IMR-90 (cell line): ENCODE measurements around the gene WWP2. TPM values are rescaled to one million over a fixed set of nuclear protein-coding genes. Genes with fewer than 3 reads are reported as not detected.

ENCODE experiments used
- ATAC-seq: fragments of 200-7000 bp; cut with Tn5 transposase; 2 replicates; pipeline ENCODE4 v1.9.1; 2020; ENCODE audit warnings: low read depth, mild to moderate bottlenecking, moderate library complexity
- BruUV-seq: library from RNA; stranded (reverse); fragments of 400-500 nt; replicated peaks from 2 replicates; lab custom pipeline; 2021; lab: Mats Ljungman, UMichigan
- CTCF ChIA-PET: fragments of 300-600 bp; formaldehyde crosslinking; extraction: SDS; loops from one replicate; lab custom pipeline; 2021; ENCODE audit warnings: antibody characterized with exemption; lab: Yijun Ruan, JAX
- POLR2A ChIA-PET: fragments of 300-600 bp; sonication (Branson Sonifier 250); formaldehyde crosslinking; loops from one replicate; lab custom pipeline; 2022; ENCODE audit warnings: antibody characterized with exemption; ENCODE audit not compliant: unreplicated experiment; lab: Charles Lee
- DNase-seq: peaks from one replicate; pipeline ENCODE4 v3.0.0; 2013
- H2AFZ ChIP-seq: replicated peaks from 2 replicates; pipeline ENCODE3; 2013; ENCODE audit warnings: low read length, mild to moderate bottlenecking; ENCODE audit not compliant: poor library complexity
- H2AK5ac ChIP-seq: 2 replicates; pipeline ENCODE4 v1.6.1; 2013; ENCODE audit warnings: low read depth, low read length, inconsistent platforms
- H2AK9ac ChIP-seq: replicated peaks from 2 replicates; pipeline ENCODE3; 2013; ENCODE audit warnings: mild to moderate bottlenecking, low read depth, low read length, moderate library complexity; ENCODE audit not compliant: poor library complexity
- H2BK120ac ChIP-seq: 2 replicates; pipeline ENCODE4 v1.6.1; 2013; ENCODE audit warnings: low read depth, low read length, inconsistent platforms
- H2BK15ac ChIP-seq: 3 replicates; pipeline ENCODE4 v1.6.1; 2013; ENCODE audit warnings: low read depth, low read length, inconsistent platforms
- H2BK20ac ChIP-seq: 2 replicates; pipeline ENCODE4 v1.6.1; 2013; ENCODE audit warnings: low read depth, mild to moderate bottlenecking, inconsistent platforms, low read length, moderate library complexity
- H2BK5ac ChIP-seq: 2 replicates; pipeline ENCODE4 v1.6.1; 2013; ENCODE audit warnings: mild to moderate bottlenecking, low read depth, low read length, inconsistent platforms; ENCODE audit not compliant: poor library complexity, severe bottlenecking
- H3K14ac ChIP-seq: replicated peaks from 2 replicates; pipeline ENCODE4 v1.6.1; 2013; ENCODE audit warnings: low read depth, low read length, inconsistent platforms
- H3K18ac ChIP-seq: 2 replicates; pipeline ENCODE4 v1.6.1; 2013; ENCODE audit warnings: low read depth, low read length, control low read depth
- H3K23ac ChIP-seq: 2 replicates; pipeline ENCODE4 v1.6.1; 2013; ENCODE audit warnings: low read depth, low read length, inconsistent platforms
- H3K27ac ChIP-seq: 2 replicates; pipeline ENCODE4 v1.5.1; 2013; ENCODE audit warnings: mild to moderate bottlenecking, control low read depth, low read length; ENCODE audit not compliant: insufficient read depth
- H3K27me3 ChIP-seq: 2 replicates; pipeline ENCODE4 v1.6.1; 2013; ENCODE audit warnings: low read length; ENCODE audit not compliant: control insufficient read depth, insufficient read depth
- H3K36me3 ChIP-seq: 2 replicates; pipeline ENCODE4 v1.6.1; 2013; ENCODE audit warnings: low read length, mixed read lengths; ENCODE audit not compliant: control insufficient read depth, insufficient read depth
- H3K4ac ChIP-seq: 2 replicates; pipeline ENCODE4 v1.6.1; 2013; ENCODE audit warnings: low read depth, low read length, inconsistent platforms
- H3K4me1 ChIP-seq: 2 replicates; pipeline ENCODE4 v1.6.1; 2013; ENCODE audit warnings: low read length, mixed read lengths; ENCODE audit not compliant: control insufficient read depth, insufficient read depth
- H3K4me2 ChIP-seq: 2 replicates; pipeline ENCODE4 v1.6.1; 2013; ENCODE audit warnings: low read depth, mild to moderate bottlenecking, control low read depth, low read length, moderate library complexity
- H3K4me3 ChIP-seq: 2 replicates; pipeline ENCODE4 v1.5.1; 2013; ENCODE audit warnings: low read depth, mild to moderate bottlenecking, control low read depth, low read length, moderate library complexity; ENCODE audit not compliant: insufficient read depth
- H3K56ac ChIP-seq: 2 replicates; pipeline ENCODE4 v1.6.1; 2013; ENCODE audit warnings: low read length, inconsistent platforms; ENCODE audit not compliant: insufficient read depth; ENCODE audit errors: extremely low read depth
- H3K79me1 ChIP-seq, 2 experiments: 2 replicates each; pipeline ENCODE4 v1.6.1; 2013; ENCODE audit warnings: low read length in 2 of 2, inconsistent platforms in 1 of 2, low read depth in 1 of 2
- H3K9ac ChIP-seq: 2 replicates; pipeline ENCODE4 v1.6.1; 2013; ENCODE audit warnings: low read depth, low read length, control low read depth
- H3K9me1 ChIP-seq: 2 replicates; pipeline ENCODE4 v1.6.1; 2013; ENCODE audit warnings: low read length, inconsistent platforms; ENCODE audit not compliant: insufficient read depth
- H3K9me3 ChIP-seq: 2 replicates; pipeline ENCODE4 v1.6.1; 2013; ENCODE audit warnings: low read length; ENCODE audit not compliant: control insufficient read depth, insufficient read depth
- H4K20me1 ChIP-seq: 2 replicates; pipeline ENCODE4 v1.6.1; 2013; ENCODE audit warnings: low read length, inconsistent platforms; ENCODE audit not compliant: insufficient read depth
- H4K5ac ChIP-seq: 2 replicates; pipeline ENCODE4 v1.6.1; 2013; ENCODE audit warnings: mild to moderate bottlenecking, low read depth, low read length, control low read depth
- H4K8ac ChIP-seq, 2 experiments: 2 replicates each; pipeline ENCODE4 v1.6.1; 2013; ENCODE audit warnings: low read depth in 2 of 2, low read length in 2 of 2, control low read depth in 1 of 2, inconsistent platforms in 1 of 2
- H4K91ac ChIP-seq: 2 replicates; pipeline ENCODE4 v1.6.1; 2013; ENCODE audit warnings: low read depth, low read length, inconsistent platforms; ENCODE audit not compliant: insufficient read depth
- MXI1 ChIP-seq: IDR thresholded peaks from 2 replicates; pipeline ENCODE4 v1.6.1; 2012; ENCODE audit warnings: low read depth, mild to moderate bottlenecking, low read length, moderate library complexity, borderline replicate concordance
- NFE2L2 ChIP-seq: fragments of 150-350 bp; IDR thresholded peaks from 2 replicates; pipeline ENCODE4 v1.6.1; 2016; ENCODE audit warnings: low read depth, mild to moderate bottlenecking, low read length
- WGBS, 2 experiments: methylation state at CpG; one replicate each; pipeline versions ENCODE4 v1.1.5 to v1.1.7; 2013; ENCODE audit warnings: missing lambda C conversion rate in 2 of 2; ENCODE audit not compliant: insufficient read length in 1 of 2; ENCODE audit errors: extremely low coverage in 2 of 2; 5-methylcytosine and 5-hydroxymethylcytosine counted together
- dilution Hi-C: fragments of 300-500 bp; cut with HindIII; formaldehyde crosslinking; loops from one replicate; pipeline ENCODE4 v1.14.3; 2018; ENCODE audit warnings: low sequenced_read_pairs; ENCODE audit not compliant: unreplicated experiment
- in situ Hi-C: fragments of 300-500 bp; cut with MboI; formaldehyde crosslinking; loops from 3 replicates; pipeline ENCODE4 v1.14.3; 2019; ENCODE audit warnings: low sequenced_read_pairs, inconsistent platforms, mixed read lengths
- intact Hi-C: fragments of 100-400 bp; cut with micrococcal nuclease; formaldehyde crosslinking; loops from 2 replicates; pipeline ENCODE4 v1.10.0; 2022
- polyA plus RNA-seq, 3 experiments: library from polyadenylated mRNA; depleted of rRNA; stranded (reverse); fragments of >200 nt; gene quantifications; 2 replicates each; pipeline ENCODE4 v1.2.3, GENCODE V29; 2012; ENCODE audit warnings: low replicate concordance in 1 of 3
- total RNA-seq: library from RNA; depleted of rRNA; stranded (reverse); fragments of >200 nt; gene quantifications from 2 replicates; pipeline ENCODE4 v1.2.3, GENCODE V29; 2012

WWP2 gene
- total and polyA plus RNA-seq, 2 of the 4 experiments (the other 2 are of a cell fraction), result 12.7 to 13.7 TPM

- ChIA-PET POLR2A (no interaction called here), CTCF (interaction anchor here (1.2 kb wide), 1 partner anchor 29 kb away, joined by 3 read pairs; the partner anchor contains the start of gene NOB1)
- H3K4me3 ChIP-seq, result peak overlapping the region; percentile 58
- peak overlapping the region; percentile 11; the same call in 1 of the 2 replicates for H2BK20ac ChIP-seq
- no peak overlapping the region for H2AK9ac ChIP-seq
- peaks cover 7% of the 10 kb centered on the region for H3K36me3 ChIP-seq
- intact Hi-C loops (no loop called here), dilution Hi-C loops (no loop called here), in situ Hi-C loops (no loop called here)
- H2AK5ac ChIP-seq, result peak overlapping the region; percentile 89
- H3K79me1 ChIP-seq, result peaks cover 30 to 78% of the 10 kb centered on the region in 2 experiments
- no peaks in the 10 kb centered on the region for H3K9me3 ChIP-seq
- H2BK120ac ChIP-seq, result peak overlapping the region; percentile 27; the same call in 1 of the 2 replicates
- H4K20me1 ChIP-seq, result peaks cover 34% of the 10 kb centered on the region; the same call in 1 of the 2 replicates
- H4K5ac ChIP-seq, result peak overlapping the region; percentile 0; the same call in 1 of the 2 replicates
- H3K23ac ChIP-seq, result peak overlapping the region; percentile 40
- ATAC-seq (no peak), DNase-seq (no peak)
- H3K27me3 ChIP-seq, result no peaks in the 10 kb centered on the region
- no peak overlapping the region for H3K56ac ChIP-seq
- peak overlapping the region; percentile 65; the same call in 1 of the 3 replicates for H2BK15ac ChIP-seq
- H3K4me2 ChIP-seq, result peak overlapping the region; percentile 52
- no peak overlapping the region for H2AFZ ChIP-seq
- H3K9ac ChIP-seq, result peak overlapping the region; percentile 4; the same call in 1 of the 2 replicates
- WGBS, 2 experiments, result 100% methylated on average over 1 of the region's 6 CpGs; no CpG with 5 or more reads in 1 of the 2 experiments
- no peak for TF ChIP-seq NFE2L2
- TF ChIP-seq MXI1, result 0 out of 2 replicates have a peak, but pooled peaks have one; percentile 12
- peaks cover 8% of the 10 kb centered on the region; the same call in 1 of the 2 replicates for H3K4me1 ChIP-seq
- H3K14ac ChIP-seq, result peak overlapping the region; percentile 88
- 0 out of 2 replicates have a peak, but pooled peaks cover 8% of the 10 kb centered on the region for H3K9me1 ChIP-seq
- no TSS peak for BruUV-seq
- peak overlapping the region; percentile 25 for H2BK5ac ChIP-seq
- peak overlapping the region; percentile 31; the same call in 1 of the 2 replicates for H3K27ac ChIP-seq
- H3K18ac ChIP-seq, result no peak overlapping the region
- H3K4ac ChIP-seq, result peak overlapping the region; percentile 62
- no peak overlapping the region for H4K91ac ChIP-seq
- H4K8ac ChIP-seq, result peak overlapping the region; percentile 8 to 86; a peak in 2 of 4 replicates
These were observed 37.1 kb upstream of the WWP2 start for GRCh38 chr16:69724981-69725479.
